CD4-positive, alpha-beta T cell (primary cell): ENCODE data around the gene C5orf34. TPM values are rescaled to one million over a fixed set of nuclear protein-coding genes. Genes with fewer than 3 reads are reported as not detected.

ENCODE experiments used
- ATAC-seq: fragments of 200-7000 bp; cut with Tn5 transposase; one replicate; pipeline ENCODE4 v1.10.0; 2022; ENCODE audit warnings: mild to moderate bottlenecking; ENCODE audit not compliant: poor library complexity
- CTCF ChIA-PET: fragments of 350-600 bp; sonication (Branson Sonifier 250); formaldehyde crosslinking; loops from one replicate; lab custom pipeline; 2021; ENCODE audit warnings: antibody characterized with exemption, inconsistent platforms; lab: Charles Lee
- POLR2A ChIA-PET: fragments of 350-600 bp; sonication (Branson Sonifier 250); formaldehyde crosslinking; loops from one replicate; lab custom pipeline; 2021; ENCODE audit warnings: antibody characterized with exemption, inconsistent platforms; lab: Charles Lee
- DNase-seq, 14 experiments: peaks; one replicate each; pipeline ENCODE4 v3.0.0-alpha.2; 2013 to 2020; ENCODE audit warnings: mixed read lengths in 2 of 14
- H3K27ac ChIP-seq, 2 donors: one replicate each; pipeline versions ENCODE4 v1.5.1 to v1.7.0; 2013; ENCODE audit warnings: low read length in 2 of 2, low read depth in 1 of 2, mild to moderate bottlenecking in 1 of 2
- H3K27me3 ChIP-seq, 2 experiments: 1 replicate in 1 of 2; 2 replicates in 1 of 2; pipeline versions ENCODE4 v1.6.1 to v1.7.0; 2013; ENCODE audit warnings: low read length in 2 of 2, control low read depth in 1 of 2, mild to moderate bottlenecking in 1 of 2, moderate library complexity in 1 of 2; ENCODE audit not compliant: insufficient read depth in 2 of 2, control insufficient read depth in 1 of 2
- H3K36me3 ChIP-seq: one replicate; pipeline ENCODE4 v1.6.1; 2013; ENCODE audit warnings: low read length, control low read depth; ENCODE audit not compliant: insufficient read depth
- H3K4me1 ChIP-seq: one replicate; pipeline ENCODE4 v1.6.1; 2013; ENCODE audit warnings: low read length, control low read depth; ENCODE audit not compliant: insufficient read depth
- H3K4me3 ChIP-seq: one replicate; pipeline ENCODE4 v1.5.1; 2013; ENCODE audit warnings: mild to moderate bottlenecking, low read length, moderate library complexity
- H3K9me3 ChIP-seq, 2 experiments: 1 replicate in 1 of 2; 2 replicates in 1 of 2; pipeline versions ENCODE4 v1.6.1 to v1.7.0; 2013; ENCODE audit warnings: low read length in 2 of 2, mild to moderate bottlenecking in 2 of 2, control low read depth in 1 of 2, moderate library complexity in 1 of 2; ENCODE audit not compliant: control insufficient read depth in 1 of 2, insufficient read depth in 1 of 2
- H3K27ac Mint-ChIP-seq: one replicate; pipeline ENCODE4 v1.8.0; 2020; ENCODE audit warnings: mixed read lengths
- H3K27me3 Mint-ChIP-seq: one replicate; pipeline ENCODE4 v1.8.0; 2021; ENCODE audit warnings: mixed read lengths
- H3K36me3 Mint-ChIP-seq: one replicate; pipeline ENCODE4 v1.8.0; 2021; ENCODE audit warnings: low read depth, mixed read lengths
- H3K4me1 Mint-ChIP-seq: one replicate; pipeline ENCODE4 v1.8.0; 2021; ENCODE audit warnings: low read depth, mixed read lengths
- H3K4me3 Mint-ChIP-seq: one replicate; pipeline ENCODE4 v1.8.0; 2020; ENCODE audit warnings: mild to moderate bottlenecking, mixed read lengths
- H3K9me3 Mint-ChIP-seq: one replicate; pipeline ENCODE4 v1.8.0; 2020; ENCODE audit warnings: mixed read lengths
- intact Hi-C, 2 experiments: fragments of 100-400 bp; cut with DNase I in 1 of 2; cut with micrococcal nuclease in 1 of 2; formaldehyde crosslinking; loops; one replicate each; pipeline versions ENCODE4 v1.15.1 to v1.9.0; 2023 to 2025; cut with DNase I, micrococcal nuclease
- total RNA-seq, 174 experiments: library from RNA in 2 of 174; stranded (reverse) in 2 of 174; gene quantifications; one replicate each; pipeline ENCODE4 v1.2.3 and lab custom pipeline; 2021 to 2026
- TF ChIP-seq, protein P1 (sequence below): fragments of 200-600 bp; IDR thresholded peaks from one replicate; pipeline ENCODE4 v1.8.0; 2022; ENCODE audit warnings: antibody characterized with exemption, mild to moderate bottlenecking

Gene C5orf34
- total RNA-seq, 2 experiments from 2014 or later, result 0.88 to 1.2 TPM

DNA sequence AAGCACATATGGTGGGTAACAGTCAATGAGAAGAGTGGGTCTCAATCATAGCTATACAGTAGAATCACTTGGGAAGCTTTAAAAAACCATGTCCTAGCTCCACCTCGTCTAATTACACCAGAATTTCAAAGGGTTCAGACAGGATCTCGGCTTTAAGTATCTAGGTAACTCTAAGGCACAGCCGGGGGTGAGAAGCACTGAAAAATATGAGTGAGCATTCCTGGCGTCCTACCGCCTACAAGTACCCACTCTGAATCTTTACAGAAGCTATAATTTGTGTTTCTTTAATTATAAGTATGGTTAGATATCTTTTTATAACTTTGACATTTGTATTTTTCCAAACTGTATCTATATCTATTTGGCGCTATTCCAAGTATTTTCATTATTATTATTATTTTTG is 25.8 kb upstream of the C5orf34 start:
- H3K36me3 ChIP-seq, result peaks cover 93% of the 10 kb centered on the region
- no peak overlapping the region for H3K27ac ChIP-seq
- intact Hi-C loops, result no loop called here
- Mint-ChIP-seq H3K36me3 (peaks cover 81% of the 10 kb centered on the region), H3K27ac (no peak overlapping the region), H3K27me3 (no peaks in the 10 kb centered on the region), H3K4me1 (peaks cover 19% of the 10 kb centered on the region), H3K9me3 (no peaks in the 10 kb centered on the region), H3K4me3 (no peak overlapping the region)
- ChIA-PET CTCF (interaction anchor here (0.8 kb wide), 1 partner anchor 55 kb away, joined by 4 read pairs; no protein-coding TSS in a partner anchor), POLR2A (interaction anchor here (0.7 to 1.7 kb wide), 2 partner anchors 57 to 1639 kb away, joined by 3 to 7 read pairs; partner anchors contain the start of gene TMEM267)
- no peaks in the 10 kb centered on the region for H3K27me3 ChIP-seq
- H3K4me3 ChIP-seq, result no peak overlapping the region
- no peaks in the 10 kb centered on the region for H3K9me3 ChIP-seq
- DNase-seq (no peak), ATAC-seq (no peak)
- H3K4me1 ChIP-seq, result no peaks in the 10 kb centered on the region
- TF ChIP-seq, protein P1, sequence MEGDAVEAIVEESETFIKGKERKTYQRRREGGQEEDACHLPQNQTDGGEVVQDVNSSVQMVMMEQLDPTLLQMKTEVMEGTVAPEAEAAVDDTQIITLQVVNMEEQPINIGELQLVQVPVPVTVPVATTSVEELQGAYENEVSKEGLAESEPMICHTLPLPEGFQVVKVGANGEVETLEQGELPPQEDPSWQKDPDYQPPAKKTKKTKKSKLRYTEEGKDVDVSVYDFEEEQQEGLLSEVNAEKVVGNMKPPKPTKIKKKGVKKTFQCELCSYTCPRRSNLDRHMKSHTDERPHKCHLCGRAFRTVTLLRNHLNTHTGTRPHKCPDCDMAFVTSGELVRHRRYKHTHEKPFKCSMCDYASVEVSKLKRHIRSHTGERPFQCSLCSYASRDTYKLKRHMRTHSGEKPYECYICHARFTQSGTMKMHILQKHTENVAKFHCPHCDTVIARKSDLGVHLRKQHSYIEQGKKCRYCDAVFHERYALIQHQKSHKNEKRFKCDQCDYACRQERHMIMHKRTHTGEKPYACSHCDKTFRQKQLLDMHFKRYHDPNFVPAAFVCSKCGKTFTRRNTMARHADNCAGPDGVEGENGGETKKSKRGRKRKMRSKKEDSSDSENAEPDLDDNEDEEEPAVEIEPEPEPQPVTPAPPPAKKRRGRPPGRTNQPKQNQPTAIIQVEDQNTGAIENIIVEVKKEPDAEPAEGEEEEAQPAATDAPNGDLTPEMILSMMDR, result no peak

DNA sequence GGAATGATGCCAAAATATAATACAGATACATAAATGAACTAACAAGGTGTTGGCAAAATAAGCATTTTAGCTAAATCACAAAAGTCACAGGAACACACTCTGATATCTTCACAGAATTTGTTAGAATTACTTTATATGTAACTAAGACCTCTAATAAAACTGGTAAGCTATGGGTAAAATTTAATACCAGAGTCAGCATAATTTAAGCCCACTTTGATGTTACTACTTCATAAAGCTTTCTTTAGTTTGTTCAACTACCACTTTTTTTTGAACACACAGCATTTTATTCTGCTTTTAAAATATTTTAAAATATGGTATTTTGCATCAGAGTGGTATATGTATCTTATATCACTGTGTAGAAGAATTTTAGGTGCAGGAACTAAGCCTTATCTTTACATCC is 22.0 kb upstream of the C5orf34 start:
- no peak overlapping the region for H3K27ac Mint-ChIP-seq
- H3K4me3 Mint-ChIP-seq, result no peak overlapping the region
- H3K27ac ChIP-seq, result no peak overlapping the region
- ChIA-PET POLR2A (no interaction called here), CTCF (no interaction called here)
- intact Hi-C loops, result no loop called here
- H3K9me3 ChIP-seq, result no peaks in the 10 kb centered on the region
- ATAC-seq (no peak), DNase-seq (no peak)
- H3K4me1 Mint-ChIP-seq, result peaks cover 21% of the 10 kb centered on the region
- no peak overlapping the region for H3K4me3 ChIP-seq
- no peaks in the 10 kb centered on the region for H3K4me1 ChIP-seq
- no peaks in the 10 kb centered on the region for H3K9me3 Mint-ChIP-seq
- TF ChIP-seq, protein P1, result no peak
- peaks cover 94% of the 10 kb centered on the region for H3K36me3 ChIP-seq
- H3K36me3 Mint-ChIP-seq, result peaks cover 87% of the 10 kb centered on the region
- no peaks in the 10 kb centered on the region for H3K27me3 ChIP-seq
- no peaks in the 10 kb centered on the region for H3K27me3 Mint-ChIP-seq

DNA sequence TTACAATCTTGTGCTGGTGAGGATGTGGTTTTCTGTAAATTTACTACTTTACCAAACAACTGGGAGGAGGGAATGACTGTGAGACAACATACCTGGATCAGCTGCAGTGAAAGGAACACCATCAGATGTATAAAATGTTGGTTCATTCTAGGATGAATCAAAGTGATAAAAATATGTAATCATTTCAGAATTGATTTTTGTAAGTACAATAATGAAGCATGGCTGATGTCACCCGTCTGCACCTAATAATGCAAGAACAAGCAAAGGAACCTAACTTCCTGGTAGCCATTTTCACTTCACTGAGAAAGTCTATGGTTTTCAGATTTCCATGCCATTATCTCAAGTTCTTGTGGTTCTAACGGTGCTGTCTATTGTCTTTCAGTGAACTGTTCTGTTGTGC is 18.7 kb upstream of the C5orf34 start:
- intact Hi-C loops, result no loop called here
- Histone ChIP-seq H3K4me3 (no peak overlapping the region), H3K36me3 (peaks cover 87% of the 10 kb centered on the region), H3K27me3 (no peaks in the 10 kb centered on the region), H3K4me1 (no peaks in the 10 kb centered on the region), H3K27ac (no peak overlapping the region), H3K9me3 (no peaks in the 10 kb centered on the region)
- no peak for ATAC-seq
- peaks cover 19% of the 10 kb centered on the region for H3K4me1 Mint-ChIP-seq
- H3K36me3 Mint-ChIP-seq, result peaks cover 97% of the 10 kb centered on the region
- H3K9me3 Mint-ChIP-seq, result no peaks in the 10 kb centered on the region
- H3K27ac Mint-ChIP-seq, result peak overlapping the region; percentile 56
- no peak for DNase-seq
- H3K27me3 Mint-ChIP-seq, result no peaks in the 10 kb centered on the region
- H3K4me3 Mint-ChIP-seq, result no peak overlapping the region
- POLR2A ChIA-PET, result no interaction called here
- CTCF ChIA-PET, result interaction anchor here (1.6 kb wide), 1 partner anchor 14 kb away, joined by 4 read pairs; no protein-coding TSS in a partner anchor
- TF ChIP-seq, protein P1, result no peak
